C4-2B (cell line): ENCODE measurements around the gene MYBPH.

ENCODE experiments used
- ZFX ChIP-seq: fragments of 450-650 bp; IDR thresholded peaks from 2 replicates; pipeline ENCODE4 v1.6.1; 2017
- TF ChIP-seq, protein P1 (sequence below): fragments of 450-650 bp; conservative IDR thresholded peaks from 2 replicates; pipeline ENCODE4 v1.5.1; 2017; ENCODE audit warnings: mild to moderate bottlenecking

GRCh38 chr1:203219171-203219570, 43.5 kb upstream of the MYBPH start:
- TF ChIP-seq, protein P1, sequence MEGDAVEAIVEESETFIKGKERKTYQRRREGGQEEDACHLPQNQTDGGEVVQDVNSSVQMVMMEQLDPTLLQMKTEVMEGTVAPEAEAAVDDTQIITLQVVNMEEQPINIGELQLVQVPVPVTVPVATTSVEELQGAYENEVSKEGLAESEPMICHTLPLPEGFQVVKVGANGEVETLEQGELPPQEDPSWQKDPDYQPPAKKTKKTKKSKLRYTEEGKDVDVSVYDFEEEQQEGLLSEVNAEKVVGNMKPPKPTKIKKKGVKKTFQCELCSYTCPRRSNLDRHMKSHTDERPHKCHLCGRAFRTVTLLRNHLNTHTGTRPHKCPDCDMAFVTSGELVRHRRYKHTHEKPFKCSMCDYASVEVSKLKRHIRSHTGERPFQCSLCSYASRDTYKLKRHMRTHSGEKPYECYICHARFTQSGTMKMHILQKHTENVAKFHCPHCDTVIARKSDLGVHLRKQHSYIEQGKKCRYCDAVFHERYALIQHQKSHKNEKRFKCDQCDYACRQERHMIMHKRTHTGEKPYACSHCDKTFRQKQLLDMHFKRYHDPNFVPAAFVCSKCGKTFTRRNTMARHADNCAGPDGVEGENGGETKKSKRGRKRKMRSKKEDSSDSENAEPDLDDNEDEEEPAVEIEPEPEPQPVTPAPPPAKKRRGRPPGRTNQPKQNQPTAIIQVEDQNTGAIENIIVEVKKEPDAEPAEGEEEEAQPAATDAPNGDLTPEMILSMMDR, result no peak
- no peak for TF ChIP-seq ZFX
